ENCODE results near the gene TRIM28. TPM values are rescaled to one million over a fixed set of nuclear protein-coding genes. Genes with fewer than 3 reads are reported as not detected.
A peak's percentile ranks its signal among the peaks of the same experiment; 100 is the strongest.
"Not testable (repeated sequence)": the region's sequence is repeated elsewhere in the genome, so short reads cannot be mapped to it uniquely, and the experiment has no call there.

TRIM28 gene
- total RNA-seq, 1 donor from 2014 or later, result 204 TPM

- peak; percentile 83 for ATAC-seq
Observed at GRCh38 chr19:58519355-58520256, 24.3 kb upstream of the TRIM28 start, which contains the start of gene ZBTB45. Gene ZBTB45, minus strand, starts transcription at chr19:58519810. Its CDS starts 2,137 bp downstream, at chr19:58517673.

- ATAC-seq, result no peak
Observed at GRCh38 chr19:58520257-58520599, 23.6 kb upstream of the TRIM28 start.

GRCh38 chr19:58521651-58522050 is 22.2 kb upstream of the TRIM28 start:
- ATAC-seq, result no peak

- ATAC-seq, result no peak
Observed at GRCh38 chr19:58522709-58523108, 21.2 kb upstream of the TRIM28 start.

- no peak for ATAC-seq
Observed at GRCh38 chr19:58529405-58529804, 14.5 kb upstream of the TRIM28 start.

GRCh38 chr19:58531034-58531840 is 12.6 kb upstream of the TRIM28 start:
- no peak for ATAC-seq

- ATAC-seq, result no peak
Observed at GRCh38 chr19:58535857-58536256, 8.0 kb upstream of the TRIM28 start.

- peak; percentile 48 for ATAC-seq
Observed at GRCh38 chr19:58536852-58537798, 6.7 kb upstream of the TRIM28 start.

GRCh38 chr19:58538257-58539168 is 5.4 kb upstream of the TRIM28 start:
- ATAC-seq, result peak; percentile 82

GRCh38 chr19:58539169-58539559 is 4.7 kb upstream of the TRIM28 start:
- not testable (repeated sequence) for ATAC-seq

GRCh38 chr19:58542641-58543372 is 1.1 kb upstream of the TRIM28 start:
- not testable (repeated sequence) for ATAC-seq

- ATAC-seq, result peak; percentile 26
Observed at GRCh38 chr19:58544591-58545285, 874 bp downstream of the TRIM28 start.

- no peak for ATAC-seq
Observed at GRCh38 chr19:58545286-58546018, 1.6 kb downstream of the TRIM28 start.

GRCh38 chr19:58546019-58546530 is 2.2 kb downstream of the TRIM28 start:
- ATAC-seq, result no peak

GRCh38 chr19:58547323-58548312 is 3.8 kb downstream of the TRIM28 start:
- ATAC-seq, result no peak

- ATAC-seq, result no peak
Observed at GRCh38 chr19:58548859-58549663, 5.2 kb downstream of the TRIM28 start.
